GM12864 (cell line): ENCODE results near the gene UBE2Q1.

Experiments used
- DNase-seq: peaks from one replicate; pipeline ENCODE4 v3.0.0-alpha.2; 2011; ENCODE audit warnings: low read depth
- H3K4me3 ChIP-seq: 2 replicates; pipeline ENCODE4 v1.5.1; 2011; ENCODE audit warnings: mild to moderate bottlenecking, low read depth, low read length, control low read depth
- CTCF ChIP-seq: IDR thresholded peaks from 2 replicates; pipeline ENCODE4 v1.5.1; 2011; ENCODE audit warnings: low read depth, mild to moderate bottlenecking, moderate library complexity, low read length, control low read depth, inconsistent platforms; ENCODE audit errors: missing control alignments

The UBE2Q1 gene

GRCh38 chr1:154517661-154518060, 40.8 kb downstream of the UBE2Q1 start:
- no peak for TF ChIP-seq CTCF
- no peak for DNase-seq
- H3K4me3 ChIP-seq = no peak overlapping the region

- no peak for DNase-seq
- no peak for TF ChIP-seq CTCF
These were observed 44.4 kb downstream of the UBE2Q1 start for GRCh38 chr1:154514066-154514553.

GRCh38 chr1:154512760-154513159, 45.7 kb downstream of the UBE2Q1 start:
- DNase-seq = no peak
- no peak overlapping the region for H3K4me3 ChIP-seq
- TF ChIP-seq CTCF = no peak

More at GRCh38 chr1:154514066-154514553, 44.4 kb downstream of the UBE2Q1 start:
- H3K4me3 ChIP-seq = no peak overlapping the region

GRCh38 chr1:154503898-154504297, 54.6 kb downstream of the UBE2Q1 start:
- DNase-seq = no peak
- no peak for TF ChIP-seq CTCF
- H3K4me3 ChIP-seq = no peak overlapping the region

- no peak overlapping the region for H3K4me3 ChIP-seq
- DNase-seq = no peak
- TF ChIP-seq CTCF = no peak
These were observed 55.7 kb downstream of the UBE2Q1 start for GRCh38 chr1:154502744-154503115.

- 0 out of 2 replicates have a peak within 1 kb of the TSS, but pooled peaks have one; percentile 16 for H3K4me3 ChIP-seq
- no peak for TF ChIP-seq CTCF
- no peak for DNase-seq
These were observed 56.3 kb downstream of the UBE2Q1 start, which contains the start of the genes SHE and TDRD10 for GRCh38 chr1:154502066-154502743. Gene SHE (minus strand): TSS chr1:154502412. CDS start chr1:154502026, 386 bp downstream. Gene TDRD10 (plus strand): TSS chr1:154502219. CDS start chr1:154506904, 4,685 bp downstream.
